Breast epithelium (tissue), 4 donors: ENCODE results near the gene LRRC75B. TPM values are rescaled to one million over a fixed set of nuclear protein-coding genes. Genes with fewer than 3 reads are reported as not detected.
"Not testable (repeated sequence)": the region's sequence is repeated elsewhere in the genome, so short reads cannot be mapped to it uniquely, and the experiment has no call there.

Source experiments
- DNase-seq, 2 donors: peaks; one replicate each; pipeline ENCODE4 v3.0.0-alpha.2; 2019; ENCODE audit warnings: low spot score in 2 of 2
- H3K27ac ChIP-seq, 2 donors: fragments of 200-600 bp; sonication (generic) in 1 of 2; one replicate each; pipeline ENCODE4 v1.5.1; 2016 to 2019; ENCODE audit warnings: mild to moderate bottlenecking in 1 of 2
- H3K27me3 ChIP-seq, 2 donors: fragments of 200-600 bp; sonication (generic) in 1 of 2; one replicate each; pipeline versions ENCODE4 v1.5.1 to v1.6.0; 2017 to 2019; ENCODE audit warnings: control low read depth in 1 of 2, mild to moderate bottlenecking in 1 of 2
- H3K36me3 ChIP-seq: fragments of 200-600 bp; one replicate; pipeline ENCODE4 v1.5.1; 2019
- H3K4me1 ChIP-seq, 2 donors: fragments of 200-600 bp; sonication (generic); one replicate each; pipeline ENCODE4 v1.5.1; 2016 to 2019; ENCODE audit warnings: control low read depth in 1 of 2
- H3K4me3 ChIP-seq, 3 donors: fragments of 200-600 bp; sonication (generic); 1 replicate in 2 of 3; 2 replicates in 1 of 3; pipeline ENCODE4 v1.5.1; 2016 to 2019; ENCODE audit warnings: mild to moderate bottlenecking in 3 of 3, moderate library complexity in 2 of 3
- H3K9me3 ChIP-seq, 2 donors: fragments of 200-600 bp; sonication (generic) in 1 of 2; one replicate each; pipeline ENCODE4 v1.5.1; 2016 to 2019; ENCODE audit warnings: control low read depth in 1 of 2
- CTCF ChIP-seq, 3 donors: fragments of 450-650 bp; IDR thresholded peaks; one replicate each; pipeline ENCODE4 v1.5.1; 2016 to 2017; ENCODE audit warnings: antibody characterized with exemption in 3 of 3, mild to moderate bottlenecking in 3 of 3, moderate library complexity in 3 of 3
- POLR2A ChIP-seq: fragments of 450-650 bp; IDR thresholded peaks from one replicate; pipeline ENCODE4 v1.6.1; 2016; ENCODE audit warnings: antibody characterized with exemption, mild to moderate bottlenecking, moderate library complexity
- POLR2AphosphoS5 ChIP-seq, 3 donors: sonication (generic); formaldehyde crosslinking; IDR thresholded peaks; one replicate each; pipeline ENCODE4 v1.6.1; 2017; ENCODE audit warnings: antibody characterized with exemption in 3 of 3
- intact Hi-C: fragments of 100-400 bp; cut with DNase I; formaldehyde crosslinking; loops from one replicate; pipeline ENCODE4 v1.15.1; 2023; ENCODE audit warnings: low total_unique reads
- total RNA-seq, 3 donors: library from RNA; depleted of rRNA; stranded (reverse); fragments of >200 nt; gene quantifications; one replicate each; pipeline ENCODE4 v1.1.0, GENCODE V29; 2016

Gene LRRC75B
- total RNA-seq, 3 donors from 2014 or later, result 10.7 to 23.1 (median 20.0) TPM

- peak within 1 kb of the TSS; percentile 99 to 100 for H3K27ac ChIP-seq
- no peaks in the 10 kb centered on the region for H3K9me3 ChIP-seq
- no peaks in the 10 kb centered on the region for H3K27me3 ChIP-seq
- TF ChIP-seq CTCF (IDR thresholded peaks at IDR 0.05) (no peak), POLR2AphosphoS5 (IDR thresholded peaks at IDR 0.05) (peak; percentile 37 to 69 (median 62)), POLR2A (peak; percentile 50)
- no peak for DNase-seq
- intact Hi-C loops, result no loop called here
- H3K4me1 ChIP-seq, result peaks cover 0 to 21% of the 10 kb centered on the region in 2 donors
- H3K36me3 ChIP-seq, result no peaks in the 10 kb centered on the region
- peak within 1 kb of the TSS; percentile 77 to 99 (median 82) for H3K4me3 ChIP-seq
Observed at GRCh38 chr22:24554313-24555164, 38.3 kb downstream of the LRRC75B start, which contains the start of gene GUCD1. Gene GUCD1, minus strand, starts transcription at chr22:24555138. Its CDS starts 147 bp downstream, at chr22:24554991.

GRCh38 chr22:24553597-24554312, 39.1 kb downstream of the LRRC75B start:
- Histone ChIP-seq H3K27me3 (no peaks in the 10 kb centered on the region), H3K9me3 (no peaks in the 10 kb centered on the region), H3K36me3 (no peaks in the 10 kb centered on the region), H3K4me3 (peak overlapping the region; percentile 77 to 99 (median 82)), H3K4me1 (peaks cover 0 to 21% of the 10 kb centered on the region in 2 donors), H3K27ac (peak overlapping the region; percentile 99 to 100)
- intact Hi-C loops, result no loop called here
- no peak for DNase-seq
- TF ChIP-seq CTCF (IDR thresholded peaks at IDR 0.05) (no peak), POLR2AphosphoS5 (IDR thresholded peaks at IDR 0.05) (no peak), POLR2A (no peak)

- DNase-seq, H3K27me3 ChIP-seq, H3K9me3 ChIP-seq, intact Hi-C loops, H3K27ac ChIP-seq, H3K36me3 ChIP-seq: not testable (repeated sequence)
- peaks cover 0 to 21% of the 10 kb centered on the region in 2 donors for H3K4me1 ChIP-seq
- peak overlapping the region in 1 of 3 donors; percentile 77 for H3K4me3 ChIP-seq
Observed at GRCh38 chr22:24552503-24553286, 40.2 kb downstream of the LRRC75B start.

- DNase-seq, result no peak
- no peaks in the 10 kb centered on the region for H3K36me3 ChIP-seq
- H3K4me3 ChIP-seq, result no peak overlapping the region
- H3K4me1 ChIP-seq, result peaks cover 0 to 10% of the 10 kb centered on the region in 2 donors
- no peaks in the 10 kb centered on the region for H3K9me3 ChIP-seq
- no peaks in the 10 kb centered on the region for H3K27me3 ChIP-seq
- TF ChIP-seq POLR2AphosphoS5 (IDR thresholded peaks at IDR 0.05) (no peak), POLR2A (no peak), CTCF (IDR thresholded peaks at IDR 0.05) (no peak)
- H3K27ac ChIP-seq, result no peak overlapping the region
- intact Hi-C loops, result no loop called here
Observed at GRCh38 chr22:24550902-24551435, 41.9 kb downstream of the LRRC75B start.
